Measurements from ENCODE around the gene PDGFB.

PDGFB gene

GRCh38 chr22:39194098-39194497 is 50.7 kb downstream of the PDGFB start:
- no peak for DNase-seq

GRCh38 chr22:39188809-39189208 is 56.0 kb downstream of the PDGFB start:
- DNase-seq, result no peak

GRCh38 chr22:39185601-39186012 is 59.2 kb downstream of the PDGFB start:
- no peak for DNase-seq

- DNase-seq, result no peak
These were observed 59.9 kb downstream of the PDGFB start for GRCh38 chr22:39184586-39185577.

GRCh38 chr22:39183991-39184585 is 60.7 kb downstream of the PDGFB start:
- no peak for DNase-seq

- DNase-seq, result no peak
These were observed 62.2 kb downstream of the PDGFB start for GRCh38 chr22:39182478-39183030.

GRCh38 chr22:39181778-39182177 is 63.0 kb downstream of the PDGFB start:
- DNase-seq, result no peak

GRCh38 chr22:39181356-39181755 is 63.4 kb downstream of the PDGFB start:
- DNase-seq, result no peak

GRCh38 chr22:39179841-39180335 is 64.9 kb downstream of the PDGFB start:
- DNase-seq, result peak; percentile 47

GRCh38 chr22:39179401-39179827 is 65.4 kb downstream of the PDGFB start:
- no peak for DNase-seq

GRCh38 chr22:39178206-39179111 is 66.3 kb downstream of the PDGFB start:
- DNase-seq, result no peak

- no peak for DNase-seq
These were observed 67.0 kb downstream of the PDGFB start for GRCh38 chr22:39177791-39178190.

GRCh38 chr22:39177456-39177775 is 67.4 kb downstream of the PDGFB start:
- DNase-seq, result no peak

- DNase-seq, result no peak
These were observed 67.9 kb downstream of the PDGFB start for GRCh38 chr22:39176714-39177455.

GRCh38 chr22:39176143-39176713 is 68.6 kb downstream of the PDGFB start:
- DNase-seq, result no peak

- no peak for DNase-seq
These were observed 69.2 kb downstream of the PDGFB start for GRCh38 chr22:39175353-39176142.

GRCh38 chr22:39174498-39175352 is 70.1 kb downstream of the PDGFB start:
- peak; percentile 77 for DNase-seq

GRCh38 chr22:39173787-39174497 is 70.8 kb downstream of the PDGFB start:
- DNase-seq, result no peak
